Activated B cell treated with CpG ODN at 0.5 μM for 24 hours (primary cell): ENCODE measurements around the gene ERBB4. TPM values are rescaled to one million over a fixed set of nuclear protein-coding genes. Genes with fewer than 3 reads are reported as not detected.

ENCODE experiments used
- ATAC-seq: fragments of 200-7000 bp; cut with Tn5 transposase; one replicate; pipeline ENCODE4 v1.10.0; 2021; ENCODE audit warnings: low read depth, mild to moderate bottlenecking, moderate library complexity
- CTCF ChIA-PET: fragments of 350-600 bp; sonication (Branson Sonifier 250); formaldehyde crosslinking; loops from one replicate; lab custom pipeline; 2021; ENCODE audit warnings: antibody characterized with exemption; lab: Charles Lee
- POLR2A ChIA-PET: fragments of 350-600 bp; sonication (Branson Sonifier 250); formaldehyde crosslinking; loops from one replicate; lab custom pipeline; 2021; ENCODE audit warnings: antibody characterized with exemption; lab: Charles Lee
- DNase-seq: peaks from one replicate; pipeline ENCODE4 v3.0.0; 2022
- H3K27ac Mint-ChIP-seq: one replicate; pipeline ENCODE4 v1.8.0; 2020; ENCODE audit warnings: mixed read lengths
- H3K27me3 Mint-ChIP-seq: one replicate; pipeline ENCODE4 v1.8.0; 2021; ENCODE audit warnings: mixed read lengths
- H3K36me3 Mint-ChIP-seq: one replicate; pipeline ENCODE4 v1.8.0; 2021; ENCODE audit warnings: low read depth, mixed read lengths
- H3K4me1 Mint-ChIP-seq: one replicate; pipeline ENCODE4 v1.8.0; 2021; ENCODE audit warnings: mixed read lengths
- H3K4me3 Mint-ChIP-seq: one replicate; pipeline ENCODE4 v1.8.0; 2020; ENCODE audit warnings: mild to moderate bottlenecking, mixed read lengths
- H3K9me3 Mint-ChIP-seq: one replicate; pipeline ENCODE4 v1.8.0; 2020; ENCODE audit warnings: mixed read lengths
- intact Hi-C: fragments of 100-400 bp; cut with micrococcal nuclease; formaldehyde crosslinking; loops from one replicate; pipeline ENCODE4 v1.15.1; 2024
- total RNA-seq: library from RNA; stranded (reverse); gene quantifications from 2 replicates; pipeline ENCODE4 v1.2.3, GENCODE V29; 2022
- TF ChIP-seq, protein P1 (sequence below): fragments of 200-600 bp; IDR thresholded peaks from one replicate; pipeline ENCODE4 v1.8.0; 2022; ENCODE audit warnings: antibody characterized with exemption, mild to moderate bottlenecking

Gene ERBB4
- total RNA-seq, 1 donor from 2014 or later = not detected

DNA sequence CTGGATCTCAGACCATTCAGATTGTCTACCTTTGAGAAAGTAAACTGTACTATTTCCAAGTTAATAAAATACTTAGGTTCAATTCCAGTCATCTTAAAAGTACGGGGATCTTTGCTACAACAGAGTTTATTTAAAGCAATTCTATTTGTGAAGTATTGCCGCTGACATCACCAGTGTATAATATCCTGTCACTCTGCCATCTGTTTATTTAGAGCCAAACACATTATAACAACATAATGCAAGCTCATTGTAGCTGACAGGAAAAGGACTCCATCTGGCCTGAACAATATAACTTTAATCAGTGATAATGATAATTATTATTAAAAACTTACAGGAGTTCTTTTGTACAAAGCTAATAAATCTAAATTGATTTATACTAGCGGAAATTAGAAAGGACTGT is 786.8 kb downstream of the ERBB4 start:
- CTCF ChIA-PET = no interaction called here
- Mint-ChIP-seq H3K4me3 (no peak overlapping the region), H3K36me3 (no peaks in the 10 kb centered on the region), H3K9me3 (no peaks in the 10 kb centered on the region), H3K4me1 (no peaks in the 10 kb centered on the region), H3K27me3 (no peaks in the 10 kb centered on the region), H3K27ac (no peak overlapping the region)
- ATAC-seq (no peak), DNase-seq (no peak)
- intact Hi-C loops = no loop called here
- POLR2A ChIA-PET = no interaction called here
- TF ChIP-seq, protein P1, sequence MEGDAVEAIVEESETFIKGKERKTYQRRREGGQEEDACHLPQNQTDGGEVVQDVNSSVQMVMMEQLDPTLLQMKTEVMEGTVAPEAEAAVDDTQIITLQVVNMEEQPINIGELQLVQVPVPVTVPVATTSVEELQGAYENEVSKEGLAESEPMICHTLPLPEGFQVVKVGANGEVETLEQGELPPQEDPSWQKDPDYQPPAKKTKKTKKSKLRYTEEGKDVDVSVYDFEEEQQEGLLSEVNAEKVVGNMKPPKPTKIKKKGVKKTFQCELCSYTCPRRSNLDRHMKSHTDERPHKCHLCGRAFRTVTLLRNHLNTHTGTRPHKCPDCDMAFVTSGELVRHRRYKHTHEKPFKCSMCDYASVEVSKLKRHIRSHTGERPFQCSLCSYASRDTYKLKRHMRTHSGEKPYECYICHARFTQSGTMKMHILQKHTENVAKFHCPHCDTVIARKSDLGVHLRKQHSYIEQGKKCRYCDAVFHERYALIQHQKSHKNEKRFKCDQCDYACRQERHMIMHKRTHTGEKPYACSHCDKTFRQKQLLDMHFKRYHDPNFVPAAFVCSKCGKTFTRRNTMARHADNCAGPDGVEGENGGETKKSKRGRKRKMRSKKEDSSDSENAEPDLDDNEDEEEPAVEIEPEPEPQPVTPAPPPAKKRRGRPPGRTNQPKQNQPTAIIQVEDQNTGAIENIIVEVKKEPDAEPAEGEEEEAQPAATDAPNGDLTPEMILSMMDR = no peak

DNA sequence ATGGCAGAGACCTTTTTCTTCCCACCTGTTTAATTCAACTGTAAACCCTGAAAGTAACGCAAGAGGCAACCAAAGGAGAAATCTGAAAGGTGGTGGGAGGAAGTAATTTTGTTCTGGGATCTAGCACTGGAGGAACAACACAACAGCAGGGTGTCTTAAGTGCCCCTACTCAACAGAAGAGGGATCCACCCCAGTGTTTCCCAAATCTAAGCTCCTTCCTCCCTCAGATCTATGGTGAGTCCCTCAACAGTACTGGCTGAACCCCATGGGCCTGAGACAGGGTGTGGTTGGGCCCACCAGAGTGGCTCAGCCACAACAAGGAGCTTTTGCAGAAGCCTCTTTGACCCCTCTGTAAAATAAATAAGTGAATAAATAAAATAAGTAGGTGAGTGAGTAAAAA is 790.3 kb downstream of the ERBB4 start:
- Mint-ChIP-seq H3K36me3 (no peaks in the 10 kb centered on the region), H3K27me3 (no peaks in the 10 kb centered on the region), H3K9me3 (no peaks in the 10 kb centered on the region), H3K4me3 (no peak overlapping the region), H3K27ac (no peak overlapping the region), H3K4me1 (no peaks in the 10 kb centered on the region)
- TF ChIP-seq, protein P1 = no peak
- POLR2A ChIA-PET = no interaction called here
- CTCF ChIA-PET = no interaction called here
- intact Hi-C loops = no loop called here
- ATAC-seq (no peak), DNase-seq (no peak)

DNA sequence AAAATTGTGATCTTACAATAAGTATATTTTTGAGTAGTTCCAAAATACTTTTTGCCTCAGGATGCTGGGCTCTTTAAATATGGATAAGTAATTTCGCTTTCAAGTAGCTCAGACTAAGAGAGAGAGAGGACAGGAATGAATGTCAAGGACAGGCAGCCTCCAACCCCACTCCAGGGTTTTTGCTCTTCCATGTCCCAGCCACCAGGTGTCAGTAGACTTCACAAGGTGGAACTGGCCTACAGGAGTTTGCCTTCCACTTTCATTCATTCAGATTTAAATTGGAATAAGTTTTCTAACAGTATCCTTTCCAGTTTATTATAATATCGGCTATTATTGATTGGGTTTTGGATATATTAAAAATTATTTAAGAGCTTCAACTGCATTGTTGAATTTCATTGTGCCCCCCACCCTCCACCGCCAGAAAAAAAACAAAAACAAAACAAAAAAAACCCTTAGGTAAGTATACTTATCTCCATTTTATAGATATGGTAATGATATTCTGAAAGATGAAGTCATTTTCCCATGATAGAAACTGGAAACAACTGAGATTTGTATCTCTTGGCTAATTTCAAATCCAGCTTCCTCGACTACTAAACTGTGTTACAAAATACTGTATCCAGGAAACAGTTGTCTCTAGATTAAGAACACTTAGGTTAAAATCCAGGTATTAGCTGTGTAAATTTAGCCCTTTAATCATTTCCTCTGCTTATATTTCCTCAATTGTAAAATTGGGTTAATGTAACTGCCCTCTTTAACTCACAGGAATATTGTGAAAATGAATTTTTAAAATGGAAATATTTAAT is 793.1 kb downstream of the ERBB4 start:
- TF ChIP-seq, protein P1 = no peak
- Mint-ChIP-seq H3K4me1 (no peaks in the 10 kb centered on the region), H3K36me3 (no peaks in the 10 kb centered on the region), H3K9me3 (no peaks in the 10 kb centered on the region), H3K27ac (no peak overlapping the region), H3K27me3 (no peaks in the 10 kb centered on the region), H3K4me3 (no peak overlapping the region)
- peak; percentile 49 for ATAC-seq
- no peak for DNase-seq
- ChIA-PET CTCF (interaction anchor here (1.3 to 2.6 kb wide), 4 partner anchors 14 to 822 kb away, joined by 3 to 12 read pairs (median 7); no protein-coding TSS in a partner anchor), POLR2A (no interaction called here)
- intact Hi-C loops = loop anchor here (1.0 kb wide), 1 partner anchor 822 kb away; no protein-coding TSS in a partner anchor

DNA sequence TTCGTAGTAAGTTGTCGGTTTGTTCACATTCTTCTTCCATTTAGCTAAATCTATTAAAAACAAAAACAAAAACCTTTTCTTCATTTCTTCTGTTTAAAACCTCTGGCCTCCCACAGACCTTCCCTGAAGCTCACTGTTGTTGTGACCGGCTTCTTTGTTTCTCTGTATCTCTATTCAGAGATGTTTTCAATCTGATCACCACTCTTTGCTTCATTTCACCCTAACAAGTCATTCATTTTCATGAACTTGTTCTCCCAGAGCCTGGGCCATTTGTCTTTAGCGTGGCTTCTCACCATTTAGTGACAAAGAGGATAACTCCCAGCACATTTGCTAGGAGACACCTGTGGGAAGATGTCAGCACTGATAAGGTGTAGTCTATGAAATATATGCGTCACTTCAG is 794.2 kb downstream of the ERBB4 start:
- DNase-seq (no peak), ATAC-seq (no peak)
- Mint-ChIP-seq H3K36me3 (no peaks in the 10 kb centered on the region), H3K4me3 (no peak overlapping the region), H3K27me3 (no peaks in the 10 kb centered on the region), H3K4me1 (no peaks in the 10 kb centered on the region), H3K9me3 (no peaks in the 10 kb centered on the region), H3K27ac (no peak overlapping the region)
- POLR2A ChIA-PET = no interaction called here
- intact Hi-C loops = no loop called here
- CTCF ChIA-PET = interaction anchor here (2.6 kb wide), 2 partner anchors 13 to 823 kb away, joined by 10 to 12 read pairs; no protein-coding TSS in a partner anchor
- TF ChIP-seq, protein P1 = no peak

DNA sequence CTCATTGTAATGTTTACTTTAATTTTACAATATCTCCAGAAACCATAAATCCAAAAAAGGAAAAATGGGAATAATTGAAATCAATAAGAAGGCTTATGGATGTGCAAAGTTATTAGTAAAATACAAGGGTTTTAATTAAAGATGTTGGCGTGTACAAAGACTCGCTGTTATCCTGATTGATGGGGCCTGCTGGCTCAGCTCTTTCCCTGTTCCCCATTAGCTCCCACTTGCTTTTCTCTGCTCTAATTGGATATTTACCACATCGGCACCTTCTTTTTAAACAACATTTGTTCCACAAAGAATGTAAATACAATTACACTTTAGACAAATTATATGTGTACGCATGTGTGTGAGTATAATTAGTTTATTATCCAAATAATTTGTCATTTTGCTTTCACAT is 796.6 kb downstream of the ERBB4 start:
- ATAC-seq (no peak), DNase-seq (no peak)
- no peaks in the 10 kb centered on the region for H3K27me3 Mint-ChIP-seq
- intact Hi-C loops = no loop called here
- POLR2A ChIA-PET = no interaction called here
- H3K9me3 Mint-ChIP-seq = no peaks in the 10 kb centered on the region
- H3K36me3 Mint-ChIP-seq = no peaks in the 10 kb centered on the region
- TF ChIP-seq, protein P1 = no peak
- CTCF ChIA-PET = no interaction called here
- no peak overlapping the region for H3K4me3 Mint-ChIP-seq
- no peaks in the 10 kb centered on the region for H3K4me1 Mint-ChIP-seq
- H3K27ac Mint-ChIP-seq = no peak overlapping the region
